ENCODE measurements around the gene WHRN.

The WHRN gene

GRCh38 chr9:114366334-114367128 lies 138.7 kb downstream of the WHRN start:
- H3K4me3 ChIP-seq (ENCODE audit: low read length), result no peak overlapping the region
- DNase-seq (ENCODE audit: low read depth), result peak; percentile 92

GRCh38 chr9:114365194-114365593 lies 140.1 kb downstream of the WHRN start:
- DNase-seq (ENCODE audit: low read depth), result no peak
- no peak overlapping the region for H3K4me3 ChIP-seq (ENCODE audit: low read length)
- no peak for TF ChIP-seq CTCF (conservative IDR thresholded peaks at IDR 0.05; ENCODE audit: low read length)

More at GRCh38 chr9:114366334-114367128, 138.7 kb downstream of the WHRN start:
- TF ChIP-seq CTCF (conservative IDR thresholded peaks at IDR 0.05; ENCODE audit: low read length), result no peak

- no peak overlapping the region for H3K4me3 ChIP-seq (ENCODE audit: low read length)
- no peak for TF ChIP-seq CTCF (conservative IDR thresholded peaks at IDR 0.05; ENCODE audit: low read length)
- peak; percentile 92 for DNase-seq (ENCODE audit: low read depth)
These were observed 140.9 kb downstream of the WHRN start for GRCh38 chr9:114364134-114365041.

GRCh38 chr9:114363424-114363823 lies 141.8 kb downstream of the WHRN start:
- TF ChIP-seq CTCF (conservative IDR thresholded peaks at IDR 0.05; ENCODE audit: low read length), result no peak
- no peak for DNase-seq (ENCODE audit: low read depth)
- H3K4me3 ChIP-seq (ENCODE audit: low read length), result no peak overlapping the region

- no peak for TF ChIP-seq CTCF (conservative IDR thresholded peaks at IDR 0.05; ENCODE audit: low read length)
- H3K4me3 ChIP-seq (ENCODE audit: low read length), result no peak overlapping the region
- no peak for DNase-seq (ENCODE audit: low read depth)
These were observed 142.9 kb downstream of the WHRN start for GRCh38 chr9:114362394-114362793.

- no peak for TF ChIP-seq CTCF (conservative IDR thresholded peaks at IDR 0.05; ENCODE audit: low read length)
- no peak for DNase-seq (ENCODE audit: low read depth)
- no peak overlapping the region for H3K4me3 ChIP-seq (ENCODE audit: low read length)
These were observed 143.7 kb downstream of the WHRN start for GRCh38 chr9:114361542-114361941.
